B cell (primary cell): ENCODE data around the gene MGAT4C. TPM values are rescaled to one million over a fixed set of nuclear protein-coding genes. Genes with fewer than 3 reads are reported as not detected.
"Not testable (repeated sequence)": the region's sequence is repeated elsewhere in the genome, so short reads cannot be mapped to it uniquely, and the experiment has no call there.

Experiments used
- ATAC-seq: fragments of 200-7000 bp; cut with Tn5 transposase; one replicate; pipeline ENCODE4 v1.10.0; 2021; ENCODE audit warnings: low read depth, mild to moderate bottlenecking, moderate number of reproducible peaks, moderate library complexity
- CTCF ChIA-PET: fragments of 350-600 bp; sonication (Branson Sonifier 250); formaldehyde crosslinking; loops from one replicate; lab custom pipeline; 2021; ENCODE audit warnings: antibody characterized with exemption, inconsistent platforms; lab: Charles Lee
- POLR2A ChIA-PET: fragments of 350-600 bp; sonication (Branson Sonifier 250); formaldehyde crosslinking; loops from one replicate; lab custom pipeline; 2021; ENCODE audit warnings: antibody characterized with exemption; lab: Charles Lee
- DNase-seq: peaks from one replicate; pipeline ENCODE4 v3.0.0; 2013
- H2AFZ ChIP-seq: 2 replicates; pipeline ENCODE4 v1.6.1; 2012; ENCODE audit warnings: mild to moderate bottlenecking, low read depth, low read length; ENCODE audit not compliant: insufficient read depth, poor library complexity, severe bottlenecking
- H3K27ac ChIP-seq, 2 donors: 1 replicate in 1 of 2; 2 replicates in 1 of 2; pipeline ENCODE4 v1.5.1; 2012 to 2013; ENCODE audit warnings: low read length in 2 of 2, mild to moderate bottlenecking in 2 of 2, moderate library complexity in 1 of 2
- H3K27me3 ChIP-seq, 4 experiments: fragments of 200-600 bp in 1 of 4; sonication (generic) in 1 of 4; replicated peaks in 1 of 4; 1 replicate in 2 of 4; 2 replicates in 2 of 4; pipeline versions ENCODE4 v1.6.1 to v1.7.0; 2013 to 2016; ENCODE audit warnings: low read length in 3 of 4, mild to moderate bottlenecking in 2 of 4, mixed read lengths in 1 of 4, moderate library complexity in 1 of 4; ENCODE audit not compliant: insufficient read depth in 4 of 4, control insufficient read depth in 3 of 4; ENCODE audit errors: control extremely low read depth in 1 of 4
- H3K36me3 ChIP-seq, 2 experiments: replicated peaks in 1 of 2; 1 replicate in 1 of 2; 2 replicates in 1 of 2; pipeline versions ENCODE4 v1.6.1 to v1.7.1; 2013; ENCODE audit warnings: low read length in 1 of 2; ENCODE audit not compliant: insufficient read depth in 2 of 2, control insufficient read depth in 1 of 2; ENCODE audit errors: control extremely low read depth in 1 of 2, extremely low read depth in 1 of 2
- H3K4me1 ChIP-seq, 2 donors: fragments of 200-600 bp in 1 of 2; sonication (generic) in 1 of 2; 1 replicate in 1 of 2; 2 replicates in 1 of 2; pipeline versions ENCODE4 v1.5.1 to v1.6.1; 2013 to 2017; ENCODE audit warnings: low read length in 2 of 2; ENCODE audit not compliant: control insufficient read depth in 2 of 2, insufficient read depth in 2 of 2
- H3K4me2 ChIP-seq: replicated peaks from 2 replicates; pipeline ENCODE3; 2012; ENCODE audit warnings: mild to moderate bottlenecking, low read depth, low read length; ENCODE audit not compliant: poor library complexity, severe bottlenecking
- H3K4me3 ChIP-seq, 5 experiments: fragments of 200-600 bp in 1 of 5; sonication (generic) in 1 of 5; 1 replicate in 3 of 5; 2 replicates in 2 of 5; pipeline versions ENCODE4 v1.5.1 to v1.7.0; 2011 to 2016; ENCODE audit warnings: low read length in 4 of 5, mild to moderate bottlenecking in 4 of 5, low read depth in 2 of 5, control low read depth in 1 of 5, moderate library complexity in 1 of 5; ENCODE audit not compliant: insufficient read depth in 1 of 5; ENCODE audit errors: control extremely low read depth in 1 of 5, extremely low read depth in 1 of 5
- H3K79me2 ChIP-seq: fragments of 200-600 bp; sonication (generic); one replicate; pipeline ENCODE4 v1.6.0; 2016; ENCODE audit warnings: low read length; ENCODE audit not compliant: control insufficient read depth, insufficient read depth
- H3K9ac ChIP-seq: fragments of 200-600 bp; sonication (generic); 2 replicates; pipeline ENCODE4 v1.6.1; 2017; ENCODE audit warnings: mild to moderate bottlenecking, low read length, moderate library complexity
- H3K9me3 ChIP-seq, 3 donors: one replicate each; pipeline versions ENCODE4 v1.6.1 to v1.7.1; 2013; ENCODE audit warnings: low read length in 2 of 3; ENCODE audit not compliant: control insufficient read depth in 2 of 3, insufficient read depth in 1 of 3; ENCODE audit errors: control extremely low read depth in 1 of 3
- H4K20me1 ChIP-seq: 2 replicates; pipeline ENCODE4 v1.6.0; 2012; ENCODE audit warnings: mild to moderate bottlenecking, low read length; ENCODE audit not compliant: insufficient read depth, control insufficient read depth, poor library complexity, severe bottlenecking
- H3K27ac Mint-ChIP-seq: one replicate; pipeline ENCODE4 v1.8.0; 2021; ENCODE audit warnings: mixed read lengths
- H3K27me3 Mint-ChIP-seq: one replicate; pipeline ENCODE4 v1.8.0; 2021; ENCODE audit warnings: mixed read lengths
- H3K4me1 Mint-ChIP-seq: one replicate; pipeline ENCODE4 v1.8.0; 2021; ENCODE audit warnings: mixed read lengths
- H3K4me3 Mint-ChIP-seq: one replicate; pipeline ENCODE4 v1.8.0; 2021; ENCODE audit warnings: mixed read lengths
- H3K9me3 Mint-ChIP-seq: one replicate; pipeline ENCODE4 v1.8.0; 2022; ENCODE audit warnings: mixed read lengths; ENCODE audit not compliant: insufficient read depth
- CTCF ChIP-seq: fragments of 200-600 bp; IDR thresholded peaks from one replicate; pipeline ENCODE4 v1.8.0; 2022; ENCODE audit warnings: antibody characterized with exemption, mild to moderate bottlenecking
- EZH2 ChIP-seq: IDR thresholded peaks from 2 replicates; pipeline ENCODE4 v1.6.1; 2012; ENCODE audit warnings: borderline replicate concordance, low read depth, mild to moderate bottlenecking, moderate library complexity, low read length; ENCODE audit not compliant: insufficient read depth, poor library complexity, severe bottlenecking
- WGBS: methylation state at CpG from one replicate; pipeline ENCODE4 v1.1.5; 2013; ENCODE audit warnings: missing lambda C conversion rate; ENCODE audit not compliant: insufficient coverage; 5-methylcytosine and 5-hydroxymethylcytosine counted together
- intact Hi-C: fragments of 100-400 bp; cut with micrococcal nuclease; formaldehyde crosslinking; loops from one replicate; pipeline ENCODE4 v1.10.0; 2022
- polyA plus RNA-seq: library from polyadenylated mRNA; depleted of rRNA; stranded (reverse); fragments of >200 nt; gene quantifications from 2 replicates; pipeline ENCODE4 v1.2.3, GENCODE V29; 2012
- total RNA-seq, 2 donors: library from RNA; stranded (reverse); fragments of 120-200 nt in 1 of 2; gene quantifications; 1 replicate in 1 of 2; 2 replicates in 1 of 2; pipeline versions ENCODE4 v1.2.3 to v1.2.4, GENCODE V29; 2013 to 2022

Gene MGAT4C
- total and polyA plus RNA-seq, 2 donors (not counting 1 experiment from before 2014, with no cell fraction given), result not detected

DNA sequence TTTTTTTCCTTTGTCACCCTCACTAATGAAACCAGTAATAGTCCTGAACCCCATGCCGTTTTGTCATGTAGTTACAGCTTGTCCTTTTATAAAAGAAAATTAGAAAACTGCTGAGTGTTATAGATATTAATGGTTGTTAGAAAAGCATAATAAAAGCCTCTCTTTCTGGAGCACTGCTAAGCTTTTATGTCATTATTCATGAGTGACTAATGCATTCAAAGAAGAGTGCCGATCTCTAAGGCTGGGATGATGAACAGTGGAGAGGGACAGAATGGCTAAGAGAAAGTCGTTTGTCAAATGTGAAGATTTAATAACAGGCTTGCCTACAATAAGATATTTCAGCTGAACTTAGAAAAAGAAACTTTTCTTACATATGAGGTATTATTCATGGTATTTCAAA lies 121.6 kb downstream of the MGAT4C start:
- Mint-ChIP-seq H3K9me3 (peaks cover 5% of the 10 kb centered on the region), H3K27ac (no peak overlapping the region), H3K4me3 (no peak overlapping the region), H3K4me1 (no peaks in the 10 kb centered on the region), H3K27me3 (no peaks in the 10 kb centered on the region)
- TF ChIP-seq CTCF (no peak), EZH2 (no peak)
- H3K9ac ChIP-seq, result no peak overlapping the region
- H3K4me1 ChIP-seq, result no peaks in the 10 kb centered on the region
- H3K4me3 ChIP-seq, result no peak overlapping the region
- ChIA-PET CTCF (no interaction called here), POLR2A (no interaction called here)
- H4K20me1 ChIP-seq, result no peaks in the 10 kb centered on the region
- no peaks in the 10 kb centered on the region for H3K79me2 ChIP-seq
- no peaks in the 10 kb centered on the region for H3K27me3 ChIP-seq
- no peak overlapping the region for H3K4me2 ChIP-seq
- H3K9me3 ChIP-seq, result no peaks in the 10 kb centered on the region
- H3K27ac ChIP-seq, result no peak overlapping the region
- no peaks in the 10 kb centered on the region for H3K36me3 ChIP-seq
- H2AFZ ChIP-seq, result no peak overlapping the region
- DNase-seq (no peak), ATAC-seq (no peak)
- no CpG with 5 or more reads among the region's 3 CpGs for WGBS
- intact Hi-C loops, result no loop called here

DNA sequence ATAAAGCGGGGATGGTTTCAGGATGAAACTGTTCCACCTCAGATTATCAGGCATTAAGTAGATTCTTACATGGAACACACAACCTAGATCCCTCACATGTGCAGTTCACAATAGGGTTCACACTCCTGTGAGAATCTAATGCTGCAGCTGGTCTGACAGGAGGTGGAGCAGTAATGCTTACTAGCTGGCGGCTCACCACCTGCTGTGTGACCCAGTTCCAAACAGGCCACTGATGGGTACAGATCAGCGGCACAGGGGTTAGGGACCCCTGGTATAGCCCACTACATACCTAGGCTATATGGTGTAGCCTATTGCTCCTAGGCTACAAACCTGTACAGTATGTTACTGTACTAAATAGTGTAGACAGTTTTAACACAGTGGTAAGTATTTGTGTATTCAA lies 129.3 kb downstream of the MGAT4C start:
- intact Hi-C loops, H3K4me2 ChIP-seq, DNase-seq, H3K27ac ChIP-seq, H4K20me1 ChIP-seq, H3K4me1 Mint-ChIP-seq, H3K36me3 ChIP-seq, H3K9ac ChIP-seq, H3K4me3 Mint-ChIP-seq, ATAC-seq, H3K27ac Mint-ChIP-seq, H3K27me3 ChIP-seq, H2AFZ ChIP-seq, H3K4me1 ChIP-seq, POLR2A ChIA-PET, H3K9me3 ChIP-seq, H3K9me3 Mint-ChIP-seq, H3K27me3 Mint-ChIP-seq, H3K4me3 ChIP-seq, CTCF ChIA-PET, H3K79me2 ChIP-seq: not testable (repeated sequence)
- 100% methylated on average over 1 of the region's 3 CpGs for WGBS
